Measurements from ENCODE around the gene TMEM61.

Gene TMEM61

DNA sequence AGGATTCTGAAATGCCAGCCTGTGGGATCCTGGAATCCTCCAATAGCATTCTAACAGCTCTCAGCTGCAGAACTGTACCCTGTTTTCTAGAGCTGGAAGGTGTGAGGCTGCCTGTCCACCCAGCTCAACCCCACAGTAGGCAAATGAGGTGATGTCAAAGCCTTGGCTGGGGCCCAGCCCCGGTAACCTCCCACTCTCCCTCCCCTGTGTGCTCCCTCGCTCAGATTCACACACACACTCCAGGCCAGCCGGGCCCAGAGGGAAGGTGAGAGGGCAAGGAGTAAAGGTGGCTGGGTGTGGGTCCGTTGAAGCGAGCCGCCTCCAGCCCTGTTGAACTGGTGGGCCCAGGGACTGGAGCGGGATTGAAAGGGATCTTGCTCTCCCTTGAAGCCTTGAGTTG is 18.2 kb downstream of the TMEM61 start, which contains the start of gene BSND:
TSS of gene BSND (plus strand) at position 257 of the 400 bp plus-strand sequence. CDS start 254 bp downstream, outside the sequence.
- Histone ChIP-seq H4K20me1 (ENCODE audit: insufficient read depth, low read length) (no peaks in the 10 kb centered on the region), H3K36me3 (replicated peaks; ENCODE audit: low read depth, low read length) (no peaks in the 10 kb centered on the region), H3K9me3 (ENCODE audit: insufficient read depth, low read length) (no peaks in the 10 kb centered on the region), H3K27ac (ENCODE audit: low read length) (no peak within 1 kb of the TSS), H2AFZ (ENCODE audit: low read depth, low read length) (no peak within 1 kb of the TSS), H3K4me2 (ENCODE audit: low read length) (no peak within 1 kb of the TSS), H3K4me1 (ENCODE audit: low read length) (0 out of 2 replicates have a peak, but pooled peaks cover 3% of the 10 kb centered on the region), H3K79me2 (ENCODE audit: low read length) (no peaks in the 10 kb centered on the region), H3K4me3 (ENCODE audit: low read length) (no peak within 1 kb of the TSS), H3K9ac (ENCODE audit: low read length) (no peak within 1 kb of the TSS), H3K27me3 (ENCODE audit: low read depth, low read length) (peaks cover 12% of the 10 kb centered on the region; the same call in 1 of the 2 replicates)
- TF ChIP-seq CTCF (IDR thresholded peaks at IDR 0.05; ENCODE audit: low read depth, low read length) = no peak
- TF ChIP-seq EZH2phosphoT487 (IDR thresholded peaks at IDR 0.05; ENCODE audit: low read depth) = no peak

DNA sequence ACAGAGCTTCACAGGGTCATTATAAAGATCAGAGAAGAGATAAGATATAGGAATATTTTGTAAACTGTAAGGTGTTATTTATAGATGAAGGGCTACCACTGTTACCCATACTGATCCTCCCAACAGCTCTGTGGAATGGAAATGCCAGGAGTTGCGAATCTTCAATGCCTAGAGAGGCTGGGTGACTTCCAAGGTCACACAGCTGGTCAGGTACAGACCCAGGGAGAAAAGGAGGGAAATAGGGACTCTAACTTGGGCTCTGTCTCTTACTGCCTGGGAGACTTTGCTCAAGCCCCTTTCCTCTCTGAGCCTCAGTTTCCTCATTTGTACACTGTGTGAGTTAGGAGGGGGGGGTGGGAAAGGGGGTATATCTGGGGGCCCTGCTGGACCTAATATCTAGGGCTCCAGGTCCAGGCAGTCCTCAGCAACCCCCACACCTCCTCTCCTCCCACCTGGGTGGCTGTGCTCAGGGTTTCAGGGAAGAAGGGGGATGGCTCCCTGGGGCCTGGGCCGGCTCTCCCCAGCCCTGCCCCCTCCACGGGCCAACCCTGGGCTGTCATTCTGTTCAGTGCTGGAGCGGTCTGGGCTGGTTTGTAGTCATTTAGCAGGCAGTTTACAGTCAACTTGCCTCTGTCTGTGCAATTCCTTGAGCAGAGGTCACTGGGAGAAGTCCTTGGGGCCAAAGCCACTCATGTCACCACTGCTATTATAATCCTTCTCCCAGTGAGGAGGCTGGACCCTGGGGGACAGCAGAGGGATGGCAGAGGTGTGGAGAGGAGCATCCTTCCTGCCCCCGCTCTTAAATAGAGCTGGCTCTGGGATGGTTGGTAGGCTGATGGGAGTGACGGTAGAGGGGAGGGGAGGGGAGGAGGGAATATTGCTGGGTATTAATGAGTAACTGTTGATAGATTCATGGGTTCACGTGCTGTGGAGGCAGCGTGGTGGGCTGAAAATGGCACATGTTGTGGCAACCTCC is 20.0 kb downstream of the TMEM61 start:
- H3K27me3 ChIP-seq (ENCODE audit: low read depth, low read length) = peaks cover 5% of the 10 kb centered on the region; the same call in 1 of the 2 replicates
- no peak overlapping the region for H3K4me2 ChIP-seq (ENCODE audit: low read length)
- 0 out of 2 replicates have a peak, but pooled peaks cover 3% of the 10 kb centered on the region for H3K4me1 ChIP-seq (ENCODE audit: low read length)
- H3K79me2 ChIP-seq (ENCODE audit: low read length) = no peaks in the 10 kb centered on the region
- no peaks in the 10 kb centered on the region for H4K20me1 ChIP-seq (ENCODE audit: insufficient read depth, low read length)
- TF ChIP-seq EZH2phosphoT487 (IDR thresholded peaks at IDR 0.05; ENCODE audit: low read depth) (no peak), CTCF (IDR thresholded peaks at IDR 0.05; ENCODE audit: low read depth, low read length) (no peak)
- no peak overlapping the region for H3K4me3 ChIP-seq (ENCODE audit: low read length)
- no peaks in the 10 kb centered on the region for H3K36me3 ChIP-seq (replicated peaks; ENCODE audit: low read depth, low read length)
- H2AFZ ChIP-seq (ENCODE audit: low read depth, low read length) = no peak overlapping the region
- H3K9me3 ChIP-seq (ENCODE audit: insufficient read depth, low read length) = no peaks in the 10 kb centered on the region
- H3K9ac ChIP-seq (ENCODE audit: low read length) = no peak overlapping the region
- H3K27ac ChIP-seq (ENCODE audit: low read length) = no peak overlapping the region

GRCh38 chr1:55001311-55001710 is 20.9 kb downstream of the TMEM61 start:
- no peak overlapping the region for H3K4me3 ChIP-seq (ENCODE audit: low read length)
- no peak overlapping the region for H2AFZ ChIP-seq (ENCODE audit: low read depth, low read length)
- TF ChIP-seq EZH2phosphoT487 (IDR thresholded peaks at IDR 0.05; ENCODE audit: low read depth) (no peak), CTCF (IDR thresholded peaks at IDR 0.05; ENCODE audit: low read depth, low read length) (no peak)
- no peaks in the 10 kb centered on the region for H3K9me3 ChIP-seq (ENCODE audit: insufficient read depth, low read length)
- no peaks in the 10 kb centered on the region for H4K20me1 ChIP-seq (ENCODE audit: insufficient read depth, low read length)
- no peaks in the 10 kb centered on the region for H3K36me3 ChIP-seq (replicated peaks; ENCODE audit: low read depth, low read length)
- H3K79me2 ChIP-seq (ENCODE audit: low read length) = no peaks in the 10 kb centered on the region
- H3K27me3 ChIP-seq (ENCODE audit: low read depth, low read length) = no peaks in the 10 kb centered on the region
- H3K4me2 ChIP-seq (ENCODE audit: low read length) = no peak overlapping the region
- H3K27ac ChIP-seq (ENCODE audit: low read length) = no peak overlapping the region
- no peak overlapping the region for H3K9ac ChIP-seq (ENCODE audit: low read length)
- no peaks in the 10 kb centered on the region for H3K4me1 ChIP-seq (ENCODE audit: low read length)

- H4K20me1 ChIP-seq (ENCODE audit: insufficient read depth, low read length) = no peaks in the 10 kb centered on the region
- TF ChIP-seq CTCF (IDR thresholded peaks at IDR 0.05; ENCODE audit: low read depth, low read length) (no peak), EZH2phosphoT487 (IDR thresholded peaks at IDR 0.05; ENCODE audit: low read depth) (no peak)
- H3K9me3 ChIP-seq (ENCODE audit: insufficient read depth, low read length) = no peaks in the 10 kb centered on the region
- H3K4me2 ChIP-seq (ENCODE audit: low read length) = no peak overlapping the region
- H3K36me3 ChIP-seq (replicated peaks; ENCODE audit: low read depth, low read length) = no peaks in the 10 kb centered on the region
- no peak overlapping the region for H2AFZ ChIP-seq (ENCODE audit: low read depth, low read length)
- no peaks in the 10 kb centered on the region for H3K27me3 ChIP-seq (ENCODE audit: low read depth, low read length)
- no peak overlapping the region for H3K27ac ChIP-seq (ENCODE audit: low read length)
- no peak overlapping the region for H3K9ac ChIP-seq (ENCODE audit: low read length)
- no peak overlapping the region for H3K4me3 ChIP-seq (ENCODE audit: low read length)
- no peaks in the 10 kb centered on the region for H3K4me1 ChIP-seq (ENCODE audit: low read length)
- no peaks in the 10 kb centered on the region for H3K79me2 ChIP-seq (ENCODE audit: low read length)
Measured at GRCh38 chr1:55002686-55003085, 22.3 kb downstream of the TMEM61 start.

Measured in OCI-LY3 (cell line).